Activated B cell treated with CpG ODN at 0.5 μM for 24 hours (primary cell): ENCODE results near the gene NID1. TPM values are rescaled to one million over a fixed set of nuclear protein-coding genes. Genes with fewer than 3 reads are reported as not detected.

Experiments used
- ATAC-seq: fragments of 200-7000 bp; cut with Tn5 transposase; one replicate; pipeline ENCODE4 v1.10.0; 2021; ENCODE audit warnings: low read depth, mild to moderate bottlenecking, moderate library complexity
- CTCF ChIA-PET: fragments of 350-600 bp; sonication (Branson Sonifier 250); formaldehyde crosslinking; loops from one replicate; lab custom pipeline; 2021; ENCODE audit warnings: antibody characterized with exemption; lab: Charles Lee
- POLR2A ChIA-PET: fragments of 350-600 bp; sonication (Branson Sonifier 250); formaldehyde crosslinking; loops from one replicate; lab custom pipeline; 2021; ENCODE audit warnings: antibody characterized with exemption; lab: Charles Lee
- DNase-seq: peaks from one replicate; pipeline ENCODE4 v3.0.0; 2022
- H3K27ac Mint-ChIP-seq: one replicate; pipeline ENCODE4 v1.8.0; 2020; ENCODE audit warnings: mixed read lengths
- H3K27me3 Mint-ChIP-seq: one replicate; pipeline ENCODE4 v1.8.0; 2021; ENCODE audit warnings: mixed read lengths
- H3K36me3 Mint-ChIP-seq: one replicate; pipeline ENCODE4 v1.8.0; 2021; ENCODE audit warnings: low read depth, mixed read lengths
- H3K4me1 Mint-ChIP-seq: one replicate; pipeline ENCODE4 v1.8.0; 2021; ENCODE audit warnings: mixed read lengths
- H3K4me3 Mint-ChIP-seq: one replicate; pipeline ENCODE4 v1.8.0; 2020; ENCODE audit warnings: mild to moderate bottlenecking, mixed read lengths
- H3K9me3 Mint-ChIP-seq: one replicate; pipeline ENCODE4 v1.8.0; 2020; ENCODE audit warnings: mixed read lengths
- CTCF ChIP-seq: fragments of 200-600 bp; IDR thresholded peaks from one replicate; pipeline ENCODE4 v1.8.0; 2022; ENCODE audit warnings: antibody characterized with exemption, mild to moderate bottlenecking
- intact Hi-C: fragments of 100-400 bp; cut with micrococcal nuclease; formaldehyde crosslinking; loops from one replicate; pipeline ENCODE4 v1.15.1; 2024
- total RNA-seq: library from RNA; stranded (reverse); gene quantifications from 2 replicates; pipeline ENCODE4 v1.2.3, GENCODE V29; 2022

Gene NID1
- total RNA-seq, 1 donor from 2014 or later: 0.04 TPM

GRCh38 chr1:235954306-235955283 is 110.3 kb downstream of the NID1 start:
- intact Hi-C loops: loop anchor here (1.0 to 2.0 kb wide), 7 partner anchors 16 to 123 kb away; no protein-coding TSS in a partner anchor

GRCh38 chr1:235953801-235954200 is 111.1 kb downstream of the NID1 start:
- DNase-seq (no peak), ATAC-seq (no peak)
- peak overlapping the region; percentile 58 for H3K4me3 Mint-ChIP-seq
- no peaks in the 10 kb centered on the region for H3K36me3 Mint-ChIP-seq
- H3K27me3 Mint-ChIP-seq: no peaks in the 10 kb centered on the region
- ChIA-PET POLR2A (interaction anchor here (0.9 to 3.4 kb wide), 12 partner anchors 7 to 111 kb away, joined by 3 to 40 read pairs (median 8); partner anchors contain the start of gene LYST), CTCF (interaction anchor here (2.0 to 3.0 kb wide), 4 partner anchors 15 to 111 kb away, joined by 5 to 29 read pairs (median 12); partner anchors contain the start of gene LYST)
- H3K4me1 Mint-ChIP-seq: peaks cover 77% of the 10 kb centered on the region
- TF ChIP-seq CTCF: no peak
- peaks cover 1% of the 10 kb centered on the region for H3K9me3 Mint-ChIP-seq
- intact Hi-C loops: loop anchor here (1.0 to 2.0 kb wide), 7 partner anchors 16 to 122 kb away; no protein-coding TSS in a partner anchor
- H3K27ac Mint-ChIP-seq: peak overlapping the region; percentile 81

More at GRCh38 chr1:235954306-235955283, 110.3 kb downstream of the NID1 start:
- CTCF ChIA-PET: interaction anchor here (0.7 to 3.0 kb wide), 6 partner anchors 8 to 112 kb away, joined by 3 to 29 read pairs (median 8); no protein-coding TSS in a partner anchor
- Mint-ChIP-seq H3K4me3 (peak overlapping the region; percentile 58), H3K27ac (peak overlapping the region; percentile 81), H3K36me3 (no peaks in the 10 kb centered on the region), H3K9me3 (peaks cover 1% of the 10 kb centered on the region), H3K4me1 (peaks cover 69% of the 10 kb centered on the region), H3K27me3 (no peaks in the 10 kb centered on the region)
- TF ChIP-seq CTCF: no peak
- peak; percentile 70 for DNase-seq
- POLR2A ChIA-PET: interaction anchor here (0.7 to 3.4 kb wide), 23 partner anchors 8 to 327 kb away, joined by 3 to 40 read pairs (median 5); partner anchors contain the start of genes ERO1B and LYST
- peak; percentile 95 for ATAC-seq

GRCh38 chr1:235952950-235953615 is 111.8 kb downstream of the NID1 start:
- Mint-ChIP-seq H3K36me3 (no peaks in the 10 kb centered on the region), H3K27ac (peak overlapping the region; percentile 75), H3K4me1 (peaks cover 84% of the 10 kb centered on the region), H3K9me3 (peaks cover 1% of the 10 kb centered on the region), H3K4me3 (peak overlapping the region; percentile 56), H3K27me3 (no peaks in the 10 kb centered on the region)
- CTCF ChIA-PET: interaction anchor here (2.0 to 3.0 kb wide), 3 partner anchors 18 to 111 kb away, joined by 5 to 29 read pairs (median 12); partner anchors contain the start of gene LYST
- no peak for TF ChIP-seq CTCF
- DNase-seq (no peak), ATAC-seq (no peak)
- POLR2A ChIA-PET: interaction anchor here (0.9 to 3.4 kb wide), 5 partner anchors 11 to 87 kb away, joined by 3 to 40 read pairs (median 9); partner anchors contain the start of gene LYST
- intact Hi-C loops: no loop called here

- no peak overlapping the region for H3K4me3 Mint-ChIP-seq
- intact Hi-C loops: no loop called here
Measured at GRCh38 chr1:235951661-235952060, 113.2 kb downstream of the NID1 start.

More at GRCh38 chr1:235951661-235952060, 113.2 kb downstream of the NID1 start:
- Mint-ChIP-seq H3K4me1 (peaks cover 97% of the 10 kb centered on the region), H3K36me3 (no peaks in the 10 kb centered on the region), H3K9me3 (peaks cover 1% of the 10 kb centered on the region), H3K27ac (peak overlapping the region; percentile 24), H3K27me3 (no peaks in the 10 kb centered on the region)
- no peak for DNase-seq
- TF ChIP-seq CTCF: no peak
- CTCF ChIA-PET: interaction anchor here (2.0 kb wide), 1 partner anchor 86 kb away, joined by 5 read pairs; the partner anchor contains the start of gene LYST
- ATAC-seq: no peak
- POLR2A ChIA-PET: interaction anchor here (1.5 to 2.5 kb wide), 2 partner anchors 13 to 20 kb away, joined by 7 to 19 read pairs; no protein-coding TSS in a partner anchor
